CD14-positive monocyte (primary cell): ENCODE measurements around the gene OTUB1. TPM values are rescaled to one million over a fixed set of nuclear protein-coding genes. Genes with fewer than 3 reads are reported as not detected.

ENCODE experiments used
- DNase-seq, 3 donors: peaks; one replicate each; pipeline ENCODE4 v3.0.0-alpha.2; 2011 to 2022
- H2AFZ ChIP-seq: 2 replicates; pipeline ENCODE4 v1.6.0; 2012; ENCODE audit warnings: mild to moderate bottlenecking, low read depth, low read length, inconsistent platforms; ENCODE audit not compliant: insufficient read depth, poor library complexity, severe bottlenecking
- H3K27ac ChIP-seq, 2 donors: 1 replicate in 1 of 2; 2 replicates in 1 of 2; pipeline ENCODE4 v1.5.1; 2012 to 2013; ENCODE audit warnings: low read length in 2 of 2, control low read depth in 1 of 2, inconsistent platforms in 1 of 2, low read depth in 1 of 2, mild to moderate bottlenecking in 1 of 2
- H3K27me3 ChIP-seq, 2 donors: one replicate each; pipeline versions ENCODE4 v1.6.0 to v1.6.1; 2011 to 2013; ENCODE audit warnings: low read length in 2 of 2; ENCODE audit not compliant: control insufficient read depth in 2 of 2, insufficient read depth in 2 of 2
- H3K36me3 ChIP-seq, 2 donors: replicated peaks in 1 of 2; 1 replicate in 1 of 2; 2 replicates in 1 of 2; pipeline versions ENCODE4 v1.5.1 to v1.6.1; 2012 to 2013; ENCODE audit warnings: low read length in 2 of 2, control low read depth in 1 of 2, inconsistent platforms in 1 of 2, mild to moderate bottlenecking in 1 of 2; ENCODE audit not compliant: insufficient read depth in 2 of 2, control insufficient read depth in 1 of 2
- H3K4me1 ChIP-seq, 2 donors: 1 replicate in 1 of 2; 2 replicates in 1 of 2; pipeline versions ENCODE4 v1.5.1 to v1.6.1; 2012 to 2013; ENCODE audit warnings: low read length in 2 of 2, control low read depth in 1 of 2, inconsistent platforms in 1 of 2, mild to moderate bottlenecking in 1 of 2, moderate library complexity in 1 of 2; ENCODE audit not compliant: insufficient read depth in 2 of 2, control insufficient read depth in 1 of 2
- H3K4me2 ChIP-seq: replicated peaks from 2 replicates; pipeline ENCODE3; 2012; ENCODE audit warnings: low read length, moderate library complexity, mild to moderate bottlenecking; ENCODE audit not compliant: poor library complexity, severe bottlenecking; ENCODE audit errors: extremely low read depth
- H3K4me3 ChIP-seq, 3 experiments: fragments of 200-600 bp in 1 of 3; sonication (generic) in 1 of 3; replicated peaks in 1 of 3; 1 replicate in 2 of 3; 2 replicates in 1 of 3; pipeline ENCODE4 v1.5.1; 2011 to 2013; ENCODE audit warnings: low read length in 3 of 3, mild to moderate bottlenecking in 3 of 3, control low read depth in 2 of 3, low read depth in 2 of 3, inconsistent platforms in 1 of 3, moderate library complexity in 1 of 3
- H3K79me2 ChIP-seq: 2 replicates; pipeline ENCODE4 v1.6.0; 2012; ENCODE audit warnings: mild to moderate bottlenecking, control low read depth, inconsistent platforms, low read length, moderate library complexity; ENCODE audit not compliant: insufficient read depth
- H3K9ac ChIP-seq: 2 replicates; pipeline ENCODE4 v1.6.0; 2017; ENCODE audit warnings: low read length, mild to moderate bottlenecking; ENCODE audit not compliant: insufficient read depth, poor library complexity, severe bottlenecking
- H3K9me3 ChIP-seq, 2 donors: replicated peaks in 1 of 2; 1 replicate in 1 of 2; 2 replicates in 1 of 2; pipeline versions ENCODE4 v1.5.1 to v1.6.1; 2012 to 2013; ENCODE audit warnings: low read length in 2 of 2, control low read depth in 1 of 2; ENCODE audit not compliant: control insufficient read depth in 1 of 2, insufficient read depth in 1 of 2
- H4K20me1 ChIP-seq: 2 replicates; pipeline ENCODE4 v1.6.0; 2012; ENCODE audit warnings: mild to moderate bottlenecking, low read length, control low read depth, moderate library complexity; ENCODE audit not compliant: insufficient read depth
- H3K27ac Mint-ChIP-seq, 7 donors: one replicate each; pipeline ENCODE4 v1.8.0; 2020; ENCODE audit warnings: mild to moderate bottlenecking in 7 of 7, mixed read lengths in 7 of 7, moderate library complexity in 6 of 7, inconsistent platforms in 2 of 7
- H3K27me3 Mint-ChIP-seq, 3 donors: one replicate each; pipeline ENCODE4 v1.8.0; 2021 to 2022; ENCODE audit warnings: low read depth in 3 of 3, mild to moderate bottlenecking in 3 of 3, mixed read lengths in 3 of 3, moderate library complexity in 3 of 3, inconsistent platforms in 1 of 3
- H3K36me3 Mint-ChIP-seq, 2 donors: one replicate each; pipeline ENCODE4 v1.8.0; 2020; ENCODE audit warnings: mixed read lengths in 2 of 2, inconsistent platforms in 1 of 2, mild to moderate bottlenecking in 1 of 2
- H3K4me1 Mint-ChIP-seq: one replicate; pipeline ENCODE4 v1.8.0; 2020; ENCODE audit warnings: mild to moderate bottlenecking, mixed read lengths
- H3K4me3 Mint-ChIP-seq, 2 donors: one replicate each; pipeline ENCODE4 v1.8.0; 2020; ENCODE audit warnings: mild to moderate bottlenecking in 2 of 2, mixed read lengths in 2 of 2, moderate library complexity in 1 of 2
- H3K9me3 Mint-ChIP-seq, 7 donors: one replicate each; pipeline ENCODE4 v1.8.0; 2020 to 2022; ENCODE audit warnings: mixed read lengths in 7 of 7, mild to moderate bottlenecking in 6 of 7, moderate library complexity in 6 of 7, inconsistent platforms in 2 of 7
- WGBS: methylation state at CpG from one replicate; pipeline ENCODE4 v1.1.5; 2013; ENCODE audit warnings: missing lambda C conversion rate; ENCODE audit not compliant: insufficient coverage; 5-methylcytosine and 5-hydroxymethylcytosine counted together
- intact Hi-C, 2 donors: fragments of 100-400 bp; cut with micrococcal nuclease; formaldehyde crosslinking; loops; one replicate each; pipeline versions ENCODE4 v1.15.0 to v1.15.1; 2023
- polyA plus RNA-seq, 3 donors: library from polyadenylated mRNA; depleted of rRNA in 1 of 3; unstranded in 2 of 3; stranded (reverse) in 1 of 3; fragments of 300-500 nt in 2 of 3; fragments of >200 nt in 1 of 3; fragmentation: Illumina TruSeq in 2 of 3; gene quantifications; 1 replicate in 2 of 3; 2 replicates in 1 of 3; pipeline ENCODE4 v1.2.3, GENCODE V29; 2012 to 2021
- TF ChIP-seq, protein P1 (sequence below): fragments of 200-600 bp; IDR thresholded peaks from one replicate; pipeline ENCODE4 v1.8.0; 2022; ENCODE audit warnings: antibody characterized with exemption, mild to moderate bottlenecking

OTUB1 gene
- polyA plus RNA-seq, 3 donors, result 131 to 170 (median 140) TPM

DNA sequence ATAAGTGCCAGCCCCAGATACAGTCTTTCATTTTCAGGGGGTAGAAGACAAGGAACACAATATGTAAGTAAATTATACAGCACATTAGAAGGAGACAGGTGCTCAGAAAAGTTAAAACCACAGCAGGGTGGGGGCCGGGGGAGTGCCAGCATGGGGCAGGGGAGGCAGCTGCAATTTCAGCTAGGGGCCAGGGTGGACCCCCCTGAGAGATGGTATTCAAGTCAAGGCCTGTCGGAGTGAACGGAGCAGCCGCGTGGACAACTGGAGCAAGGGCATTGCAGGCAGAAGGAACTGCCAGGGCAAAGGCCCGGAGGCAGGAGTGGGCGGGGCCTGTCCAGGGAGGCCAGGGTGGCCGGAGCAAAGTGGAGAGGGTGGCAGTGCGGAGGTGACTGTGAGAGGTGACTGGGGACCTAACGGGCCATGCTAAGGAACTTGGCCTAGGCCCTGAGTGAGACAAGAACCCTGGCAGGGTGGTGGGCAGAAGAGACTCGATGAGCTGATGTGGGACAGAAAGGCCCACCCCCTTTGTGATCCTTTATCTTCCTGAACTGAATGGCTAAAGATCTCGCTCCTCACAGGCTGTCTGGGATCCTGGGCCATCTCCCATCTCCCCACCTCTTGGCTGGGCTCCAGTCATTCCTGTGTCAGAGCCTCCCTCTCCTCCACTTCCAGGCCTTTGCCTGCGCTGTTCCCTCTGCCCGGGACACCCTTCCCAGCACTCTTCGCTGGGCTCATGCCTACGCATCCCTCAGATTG lies 27.1 kb downstream of the OTUB1 start:
- no peaks in the 10 kb centered on the region for H3K36me3 Mint-ChIP-seq
- Histone ChIP-seq H3K27me3 (peaks cover 0 to 9% of the 10 kb centered on the region in 2 donors), H4K20me1 (no peaks in the 10 kb centered on the region), H2AFZ (no peak overlapping the region), H3K4me1 (peaks cover 0 to under 1% of the 10 kb centered on the region in 2 donors), H3K4me3 (no peak overlapping the region), H3K9ac (no peak overlapping the region), H3K4me2 (no peak overlapping the region), H3K9me3 (peaks cover 0 to 15% of the 10 kb centered on the region in 2 donors), H3K36me3 (no peaks in the 10 kb centered on the region), H3K79me2 (no peaks in the 10 kb centered on the region), H3K27ac (no peak overlapping the region)
- WGBS, result 95% methylated on average over 14 of the region's 16 CpGs
- no peak overlapping the region for H3K27ac Mint-ChIP-seq
- no peaks in the 10 kb centered on the region for H3K4me1 Mint-ChIP-seq
- intact Hi-C loops, result no loop called here
- H3K27me3 Mint-ChIP-seq, result peaks cover 3 to 13% (median 8%) of the 10 kb centered on the region in 3 donors
- TF ChIP-seq, protein P1, sequence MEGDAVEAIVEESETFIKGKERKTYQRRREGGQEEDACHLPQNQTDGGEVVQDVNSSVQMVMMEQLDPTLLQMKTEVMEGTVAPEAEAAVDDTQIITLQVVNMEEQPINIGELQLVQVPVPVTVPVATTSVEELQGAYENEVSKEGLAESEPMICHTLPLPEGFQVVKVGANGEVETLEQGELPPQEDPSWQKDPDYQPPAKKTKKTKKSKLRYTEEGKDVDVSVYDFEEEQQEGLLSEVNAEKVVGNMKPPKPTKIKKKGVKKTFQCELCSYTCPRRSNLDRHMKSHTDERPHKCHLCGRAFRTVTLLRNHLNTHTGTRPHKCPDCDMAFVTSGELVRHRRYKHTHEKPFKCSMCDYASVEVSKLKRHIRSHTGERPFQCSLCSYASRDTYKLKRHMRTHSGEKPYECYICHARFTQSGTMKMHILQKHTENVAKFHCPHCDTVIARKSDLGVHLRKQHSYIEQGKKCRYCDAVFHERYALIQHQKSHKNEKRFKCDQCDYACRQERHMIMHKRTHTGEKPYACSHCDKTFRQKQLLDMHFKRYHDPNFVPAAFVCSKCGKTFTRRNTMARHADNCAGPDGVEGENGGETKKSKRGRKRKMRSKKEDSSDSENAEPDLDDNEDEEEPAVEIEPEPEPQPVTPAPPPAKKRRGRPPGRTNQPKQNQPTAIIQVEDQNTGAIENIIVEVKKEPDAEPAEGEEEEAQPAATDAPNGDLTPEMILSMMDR, result no peak
- no peak overlapping the region for H3K4me3 Mint-ChIP-seq
- peaks cover 9 to 18% (median 13%) of the 10 kb centered on the region in 7 donors for H3K9me3 Mint-ChIP-seq
- no peak for DNase-seq

DNA sequence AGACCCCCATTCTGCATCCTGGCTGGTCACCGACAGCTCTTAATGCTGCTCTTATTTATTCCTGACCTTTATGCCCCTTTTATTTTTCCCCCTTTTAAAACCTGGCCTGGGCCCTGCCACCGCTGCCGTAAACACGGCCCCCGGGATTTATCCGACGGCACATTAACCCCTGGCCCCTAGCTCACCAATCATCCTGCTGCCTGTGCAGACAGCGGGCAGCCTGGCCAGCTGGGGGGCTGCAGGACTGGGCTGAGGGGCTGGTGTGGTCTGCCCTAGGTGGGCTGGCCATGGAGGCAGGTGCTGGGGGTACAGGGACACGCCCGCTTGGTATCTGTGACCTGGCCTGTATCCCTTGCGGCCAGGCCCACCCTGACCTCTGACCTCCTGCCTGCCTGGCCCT lies 28.1 kb downstream of the OTUB1 start:
- TF ChIP-seq, protein P1, result no peak
- no peaks in the 10 kb centered on the region for H3K79me2 ChIP-seq
- no peak overlapping the region for H3K9ac ChIP-seq
- 97% methylated on average over 3 of the region's 11 CpGs for WGBS
- no peak overlapping the region for H3K27ac ChIP-seq
- peaks cover 0 to under 1% of the 10 kb centered on the region in 2 donors for H3K27me3 ChIP-seq
- Mint-ChIP-seq H3K9me3 (peaks cover 9 to 18% (median 13%) of the 10 kb centered on the region in 7 donors), H3K4me3 (no peak overlapping the region), H3K27ac (no peak overlapping the region), H3K36me3 (no peaks in the 10 kb centered on the region), H3K4me1 (no peaks in the 10 kb centered on the region), H3K27me3 (peaks cover 1 to 5% (median 5%) of the 10 kb centered on the region in 3 donors)
- H3K4me3 ChIP-seq, result no peak overlapping the region
- no peaks in the 10 kb centered on the region for H4K20me1 ChIP-seq
- H3K4me1 ChIP-seq, result no peaks in the 10 kb centered on the region
- no peak for DNase-seq
- no peak overlapping the region for H3K4me2 ChIP-seq
- H2AFZ ChIP-seq, result no peak overlapping the region
- no peaks in the 10 kb centered on the region for H3K36me3 ChIP-seq
- intact Hi-C loops, result no loop called here
- H3K9me3 ChIP-seq, result peaks cover 0 to 15% of the 10 kb centered on the region in 2 donors
